WERI-Rb-1 (cell line): ENCODE data around the gene URB2.

Experiments
- DNase-seq: peaks from one replicate; pipeline ENCODE4 v3.0.0-alpha.2; 2020
- H3K27ac ChIP-seq: fragments of 250-450 bp; sonication (Bioruptor Pico); 2 replicates; pipeline ENCODE4 v1.5.1; 2020; ENCODE audit warnings: mild to moderate bottlenecking, moderate library complexity
- H3K27me3 ChIP-seq: fragments of 250-450 bp; sonication (Bioruptor Pico); 2 replicates; pipeline ENCODE4 v1.5.1; 2021; ENCODE audit warnings: mild to moderate bottlenecking, low read depth, moderate library complexity; ENCODE audit not compliant: insufficient read depth, severe bottlenecking
- H3K36me3 ChIP-seq: fragments of 250-450 bp; sonication (Bioruptor Pico); 2 replicates; pipeline ENCODE4 v1.5.1; 2020; ENCODE audit warnings: mild to moderate bottlenecking, moderate library complexity
- H3K4me3 ChIP-seq: 2 replicates; pipeline ENCODE4 v1.5.1; 2011; ENCODE audit warnings: low read depth, mild to moderate bottlenecking, control low read depth, low read length
- H3K9me3 ChIP-seq: fragments of 250-450 bp; sonication (Bioruptor Pico); 2 replicates; pipeline ENCODE4 v1.5.1; 2021; ENCODE audit warnings: mild to moderate bottlenecking, moderate library complexity; ENCODE audit not compliant: severe bottlenecking
- CTCF ChIP-seq: IDR thresholded peaks from 2 replicates; pipeline ENCODE4 v1.5.1; 2011; ENCODE audit warnings: low read depth, mild to moderate bottlenecking, control low read depth, inconsistent platforms, low read length

Gene URB2

GRCh38 chr1:229650045-229650444 lies 24.0 kb downstream of the URB2 start:
- no peak for TF ChIP-seq CTCF
- no peak for DNase-seq
- peaks cover 10% of the 10 kb centered on the region for H3K36me3 ChIP-seq
- H3K4me3 ChIP-seq: no peak overlapping the region
- no peaks in the 10 kb centered on the region for H3K27me3 ChIP-seq
- no peak overlapping the region for H3K27ac ChIP-seq
- H3K9me3 ChIP-seq: no peaks in the 10 kb centered on the region

- Histone ChIP-seq H3K4me3 (no peak overlapping the region), H3K27ac (no peak overlapping the region), H3K36me3 (peaks cover 10% of the 10 kb centered on the region), H3K27me3 (no peaks in the 10 kb centered on the region), H3K9me3 (no peaks in the 10 kb centered on the region)
- no peak for TF ChIP-seq CTCF
- no peak for DNase-seq
Measured at GRCh38 chr1:229651546-229651945, 25.5 kb downstream of the URB2 start.

GRCh38 chr1:229653420-229653819 lies 27.4 kb downstream of the URB2 start:
- peak; percentile 18 for DNase-seq
- Histone ChIP-seq H3K4me3 (no peak overlapping the region), H3K27me3 (no peaks in the 10 kb centered on the region), H3K9me3 (no peaks in the 10 kb centered on the region), H3K36me3 (peaks cover 10% of the 10 kb centered on the region), H3K27ac (no peak overlapping the region)
- TF ChIP-seq CTCF: no peak

GRCh38 chr1:229655781-229656180 lies 29.7 kb downstream of the URB2 start:
- no peaks in the 10 kb centered on the region for H3K9me3 ChIP-seq
- H3K27ac ChIP-seq: no peak overlapping the region; the same call in 1 of the 2 replicates
- H3K4me3 ChIP-seq: no peak overlapping the region
- DNase-seq: no peak
- H3K36me3 ChIP-seq: peaks cover 10% of the 10 kb centered on the region
- H3K27me3 ChIP-seq: no peaks in the 10 kb centered on the region
- TF ChIP-seq CTCF: no peak

- Histone ChIP-seq H3K9me3 (no peaks in the 10 kb centered on the region), H3K27ac (no peak overlapping the region), H3K36me3 (peaks cover 2% of the 10 kb centered on the region; the same call in 1 of the 2 replicates), H3K4me3 (no peak overlapping the region), H3K27me3 (no peaks in the 10 kb centered on the region)
- no peak for DNase-seq
- TF ChIP-seq CTCF: no peak
Measured at GRCh38 chr1:229657993-229658755, 32.1 kb downstream of the URB2 start.
